ENCODE results near the gene ZMIZ1. TPM values are rescaled to one million over a fixed set of nuclear protein-coding genes. Genes with fewer than 3 reads are reported as not detected.

The ZMIZ1 gene
- total RNA-seq, 1 donor from 2014 or later: 46.2 TPM

- DNase-seq (ENCODE audit: low spot score): no peak
- H3K27ac Mint-ChIP-seq (ENCODE audit: unreplicated experiment): peak overlapping the region; percentile 41
- H3K4me3 Mint-ChIP-seq (ENCODE audit: unreplicated experiment): no peak overlapping the region
- peak; percentile 99 for TF ChIP-seq CTCF (IDR thresholded peaks at IDR 0.05)
- no peaks in the 10 kb centered on the region for H3K9me3 Mint-ChIP-seq (ENCODE audit: low read depth)
- H3K4me1 Mint-ChIP-seq (ENCODE audit: low read depth): peaks cover 37% of the 10 kb centered on the region
- H3K36me3 Mint-ChIP-seq (ENCODE audit: low read depth): no peaks in the 10 kb centered on the region
- H3K27me3 Mint-ChIP-seq (ENCODE audit: low read depth): no peaks in the 10 kb centered on the region
Observed at GRCh38 chr10:79196470-79197461, 128.0 kb downstream of the ZMIZ1 start.

DNA sequence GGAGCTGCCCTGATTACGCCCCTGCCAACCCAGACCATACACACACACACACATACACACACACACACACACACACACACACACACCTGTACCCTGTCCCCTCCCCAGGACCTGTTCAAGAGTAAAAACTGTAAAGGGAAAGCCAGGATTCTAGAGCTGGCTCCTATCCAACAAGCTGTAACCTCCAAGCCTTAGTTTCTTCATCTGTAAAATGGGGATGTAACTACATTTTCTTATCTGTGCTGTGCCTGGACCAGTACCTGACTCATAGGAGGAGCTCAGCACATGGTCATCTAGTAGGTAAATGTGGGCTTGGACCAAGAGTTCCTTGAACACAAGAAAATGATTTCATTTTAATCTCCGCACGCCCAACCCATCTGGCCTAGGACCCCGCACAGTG, 128.8 kb downstream of the ZMIZ1 start:
- TF ChIP-seq CTCF (IDR thresholded peaks at IDR 0.05): no peak
- H3K4me1 Mint-ChIP-seq (ENCODE audit: low read depth): peaks cover 31% of the 10 kb centered on the region
- H3K9me3 Mint-ChIP-seq (ENCODE audit: low read depth): no peaks in the 10 kb centered on the region
- no peak for DNase-seq (ENCODE audit: low spot score)
- peak overlapping the region; percentile 32 for H3K27ac Mint-ChIP-seq (ENCODE audit: unreplicated experiment)
- no peaks in the 10 kb centered on the region for H3K27me3 Mint-ChIP-seq (ENCODE audit: low read depth)
- no peak overlapping the region for H3K4me3 Mint-ChIP-seq (ENCODE audit: unreplicated experiment)
- no peaks in the 10 kb centered on the region for H3K36me3 Mint-ChIP-seq (ENCODE audit: low read depth)

- TF ChIP-seq CTCF (IDR thresholded peaks at IDR 0.05): no peak
- H3K36me3 Mint-ChIP-seq (ENCODE audit: low read depth): peaks cover 16% of the 10 kb centered on the region
Observed at GRCh38 chr10:79200346-79200745, 131.6 kb downstream of the ZMIZ1 start.

DNA sequence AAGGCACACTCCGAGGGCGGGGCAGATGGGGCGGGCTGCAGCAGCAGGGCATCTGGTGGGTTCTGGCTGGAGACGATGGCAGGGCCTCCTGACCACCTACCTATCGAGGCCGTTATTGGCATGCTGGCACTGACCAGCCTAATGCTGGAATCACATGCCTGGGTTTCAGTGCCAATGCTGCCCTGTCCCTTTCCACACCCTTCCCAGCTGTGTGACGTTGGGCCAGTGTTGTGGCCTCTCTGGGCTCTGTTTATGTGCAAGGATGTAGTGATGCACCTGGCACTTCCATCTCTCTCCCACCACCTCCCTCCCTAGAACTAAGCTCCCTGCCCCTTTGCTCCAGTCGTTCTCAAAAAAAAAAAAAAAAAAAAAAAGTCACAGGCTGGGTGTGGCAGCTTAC, 132.9 kb downstream of the ZMIZ1 start:
- Mint-ChIP-seq H3K27ac (ENCODE audit: unreplicated experiment) (no peak overlapping the region), H3K4me3 (ENCODE audit: unreplicated experiment) (no peak overlapping the region), H3K9me3 (ENCODE audit: low read depth) (no peaks in the 10 kb centered on the region), H3K36me3 (ENCODE audit: low read depth) (peaks cover 21% of the 10 kb centered on the region), H3K27me3 (ENCODE audit: low read depth) (no peaks in the 10 kb centered on the region), H3K4me1 (ENCODE audit: low read depth) (peaks cover 18% of the 10 kb centered on the region)
- no peak for TF ChIP-seq CTCF (IDR thresholded peaks at IDR 0.05)
- peak; percentile 69 for DNase-seq (ENCODE audit: low spot score)

More at GRCh38 chr10:79200346-79200745, 131.6 kb downstream of the ZMIZ1 start:
- peaks cover 21% of the 10 kb centered on the region for H3K4me1 Mint-ChIP-seq (ENCODE audit: low read depth)
- no peak for DNase-seq (ENCODE audit: low spot score)
- H3K4me3 Mint-ChIP-seq (ENCODE audit: unreplicated experiment): no peak overlapping the region
- no peak overlapping the region for H3K27ac Mint-ChIP-seq (ENCODE audit: unreplicated experiment)
- H3K9me3 Mint-ChIP-seq (ENCODE audit: low read depth): no peaks in the 10 kb centered on the region
- H3K27me3 Mint-ChIP-seq (ENCODE audit: low read depth): no peaks in the 10 kb centered on the region

GRCh38 chr10:79202188-79203013, 133.6 kb downstream of the ZMIZ1 start:
- Mint-ChIP-seq H3K27ac (ENCODE audit: unreplicated experiment) (no peak overlapping the region), H3K4me3 (ENCODE audit: unreplicated experiment) (no peak overlapping the region), H3K27me3 (ENCODE audit: low read depth) (no peaks in the 10 kb centered on the region), H3K9me3 (ENCODE audit: low read depth) (no peaks in the 10 kb centered on the region), H3K36me3 (ENCODE audit: low read depth) (peaks cover 24% of the 10 kb centered on the region), H3K4me1 (ENCODE audit: low read depth) (peaks cover 18% of the 10 kb centered on the region)
- DNase-seq (ENCODE audit: low spot score): peak; percentile 81
- TF ChIP-seq CTCF (IDR thresholded peaks at IDR 0.05): peak; percentile 77
